ENCODE data around the gene ATP8B3. TPM values are rescaled to one million over a fixed set of nuclear protein-coding genes. Genes with fewer than 3 reads are reported as not detected.
"Not testable (repeated sequence)": the region's sequence is repeated elsewhere in the genome, so short reads cannot be mapped to it uniquely, and the experiment has no call there.

The ATP8B3 gene
- polyA plus RNA-seq, 4 donors: 0.44 to 1.0 (median 0.74) TPM

- no peak for DNase-seq (ENCODE audit: low read depth in 4 of 4, low spot score in 3 of 4)
These were observed 6.5 kb downstream of the ATP8B3 start for GRCh38 chr19:1805401-1806183.

GRCh38 chr19:1804858-1805257 lies 7.2 kb downstream of the ATP8B3 start:
- no peak for DNase-seq (ENCODE audit: low read depth in 4 of 4, low spot score in 3 of 4)

- DNase-seq (ENCODE audit: low read depth in 4 of 4, low spot score in 3 of 4): no peak
These were observed 12.3 kb downstream of the ATP8B3 start for GRCh38 chr19:1799695-1800342.

- DNase-seq (ENCODE audit: low read depth in 4 of 4, low spot score in 3 of 4): not testable (repeated sequence)
These were observed 14.8 kb downstream of the ATP8B3 start for GRCh38 chr19:1797313-1797712.

DNA sequence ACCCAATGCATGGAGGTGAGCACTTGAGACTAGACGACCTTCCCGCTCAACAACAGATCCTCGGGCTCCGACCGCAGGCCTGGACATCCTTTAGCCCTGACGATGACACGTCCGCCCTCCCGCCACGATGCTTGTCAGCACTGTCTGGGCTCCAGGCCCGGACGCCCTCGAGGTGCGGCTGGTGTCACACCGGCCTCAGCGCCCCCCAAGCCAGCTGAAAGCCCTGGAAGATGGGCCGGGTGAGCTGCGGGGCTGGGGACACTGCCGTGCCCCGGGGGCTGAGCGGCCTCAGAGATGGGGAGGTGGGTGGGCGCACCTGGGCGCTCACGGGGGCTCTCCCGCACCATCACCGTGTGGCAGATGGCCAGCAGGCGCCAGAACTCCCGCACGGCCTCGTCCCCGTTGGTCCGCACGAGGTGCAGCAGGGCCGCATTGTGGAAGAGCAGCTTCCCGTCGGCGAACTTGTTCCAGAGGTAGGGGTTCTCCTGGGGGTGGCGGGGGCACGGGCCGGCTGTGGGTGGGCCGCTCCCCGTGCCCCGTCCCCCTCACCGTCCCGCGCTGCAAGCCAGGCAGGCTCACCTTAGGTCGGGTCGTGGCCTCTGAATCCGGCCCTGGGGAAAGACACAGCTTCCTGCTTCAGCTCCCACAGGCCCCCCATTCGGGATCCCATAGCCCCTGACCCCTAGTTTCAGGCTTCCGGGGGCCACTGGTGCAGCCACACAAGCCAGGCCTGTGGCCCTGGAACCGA lies 15.5 kb downstream of the ATP8B3 start:
- no peak for DNase-seq (ENCODE audit: low read depth in 4 of 4, low spot score in 3 of 4)

DNA sequence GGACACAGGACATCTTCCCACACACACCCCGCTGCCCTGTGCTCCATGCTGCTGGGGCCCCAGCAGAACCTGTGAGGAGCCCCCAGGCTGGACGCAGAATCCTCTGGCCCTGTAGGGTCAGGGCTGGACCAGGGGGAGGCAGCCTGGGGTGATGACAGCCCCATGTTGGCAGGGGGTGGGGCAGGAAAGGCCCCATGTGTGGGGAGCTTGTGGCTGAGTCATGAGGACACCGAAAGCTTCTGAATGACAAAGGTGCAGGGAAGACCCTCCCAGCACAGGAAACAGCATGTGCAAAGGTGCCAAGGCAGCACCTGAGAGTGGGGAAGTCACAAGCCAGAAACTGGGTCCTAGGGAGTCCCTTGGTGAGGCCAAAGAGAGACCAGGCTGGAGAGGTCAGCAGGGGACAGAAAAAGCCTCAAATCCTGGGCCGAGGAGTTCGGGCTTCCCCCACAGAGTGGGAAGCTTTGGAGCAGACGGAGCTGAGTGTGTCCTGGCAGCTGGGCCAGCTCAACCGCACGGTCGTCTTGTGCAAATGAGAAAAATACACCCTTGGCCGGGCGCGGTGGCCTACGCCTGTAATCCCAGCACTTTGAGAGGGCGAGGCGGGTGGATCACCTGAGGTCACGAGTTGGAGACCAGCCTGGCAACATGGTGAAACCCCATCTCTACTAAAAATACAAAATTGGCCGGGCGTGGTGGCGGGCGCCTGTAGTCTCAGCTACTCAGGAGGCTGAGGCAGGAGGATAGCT lies 17.5 kb downstream of the ATP8B3 start:
- DNase-seq (ENCODE audit: low read depth in 4 of 4, low spot score in 3 of 4): no peak

- no peak for DNase-seq (ENCODE audit: low read depth in 4 of 4, low spot score in 3 of 4)
These were observed 20.2 kb downstream of the ATP8B3 start for GRCh38 chr19:1791879-1792278.

DNA sequence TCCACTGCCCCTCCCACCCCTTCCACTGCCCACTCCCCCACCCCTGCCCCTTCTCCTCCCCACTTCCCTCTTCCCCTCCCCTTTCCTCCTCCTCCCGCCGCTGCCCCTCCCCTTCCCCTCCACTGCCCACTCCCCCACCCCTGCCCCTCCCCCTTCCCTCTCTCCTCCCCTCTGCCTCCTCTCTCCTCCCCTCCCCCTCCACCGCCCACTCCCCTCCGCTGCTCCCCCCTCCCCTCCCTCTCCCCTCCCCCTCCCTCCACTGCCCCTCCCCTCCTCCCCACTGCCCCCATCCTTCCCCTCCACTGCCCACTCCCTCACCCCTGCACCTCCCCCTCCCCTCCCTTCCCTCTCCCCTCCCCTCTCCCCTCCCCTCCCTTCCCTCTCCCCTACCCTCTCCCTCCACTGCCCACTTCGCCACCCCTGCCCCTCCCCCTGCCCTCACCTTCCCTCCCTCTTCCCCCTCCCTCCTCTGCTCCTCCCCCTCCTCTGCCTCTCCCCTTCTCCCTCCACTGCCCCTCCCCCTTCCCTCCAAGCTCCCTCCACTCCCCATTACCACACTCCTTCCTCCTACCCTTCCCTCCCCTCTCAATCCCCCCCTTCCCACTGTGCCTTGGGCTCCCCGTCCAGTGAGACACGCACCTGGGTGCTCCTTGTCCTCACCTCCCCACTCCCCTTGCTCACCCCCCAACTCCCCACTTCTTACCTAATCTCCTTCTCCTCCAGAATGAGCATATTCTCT lies 21.9 kb downstream of the ATP8B3 start:
- no peak for DNase-seq (ENCODE audit: low read depth in 4 of 4, low spot score in 3 of 4)

DNA sequence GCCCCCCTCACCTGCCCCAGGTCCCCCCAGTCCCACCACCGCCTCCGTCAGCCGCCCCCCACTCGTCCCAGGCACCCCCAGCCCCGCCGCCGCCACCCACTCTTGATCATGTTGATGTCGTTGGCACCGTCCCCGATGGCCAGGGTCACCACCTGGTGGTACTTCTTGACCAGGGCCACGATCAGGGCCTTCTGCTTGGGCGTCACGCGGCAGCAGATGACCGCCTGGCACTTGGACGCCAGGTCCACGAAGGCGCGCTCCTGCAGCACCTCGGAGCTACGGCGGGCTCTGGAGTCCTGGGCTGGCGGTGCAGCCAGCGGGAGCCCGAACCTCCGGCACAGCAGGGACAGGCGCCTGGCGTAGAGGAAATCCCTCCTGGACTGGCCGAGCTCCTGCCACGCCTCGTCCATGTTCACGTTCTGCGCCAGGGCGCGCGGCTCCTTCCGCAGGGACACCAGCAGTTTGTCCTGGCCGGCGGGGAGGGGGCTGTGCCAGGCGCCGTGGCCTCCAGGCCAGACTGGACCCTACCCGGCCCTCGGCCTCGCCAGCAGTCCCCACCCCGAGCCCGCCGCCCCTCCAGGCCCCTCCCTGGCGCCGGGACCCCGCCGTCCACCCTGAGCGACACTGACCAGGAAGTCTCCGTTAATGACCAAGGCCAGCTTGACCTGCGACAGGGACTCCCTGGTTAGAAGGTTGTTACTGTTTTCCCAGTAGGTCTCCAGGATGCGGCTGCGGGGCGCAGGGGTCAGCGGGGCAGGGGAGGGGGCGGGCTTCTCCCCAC lies 22.6 kb downstream of the ATP8B3 start:
- DNase-seq (ENCODE audit: low read depth in 4 of 4, low spot score in 3 of 4): no peak

- no peak for DNase-seq (ENCODE audit: low read depth in 4 of 4, low spot score in 3 of 4)
These were observed 25.0 kb downstream of the ATP8B3 start for GRCh38 chr19:1787116-1787515.

GRCh38 chr19:1786668-1787067 lies 25.4 kb downstream of the ATP8B3 start:
- DNase-seq (ENCODE audit: low read depth in 4 of 4, low spot score in 3 of 4): no peak

GRCh38 chr19:1785310-1785709 lies 26.8 kb downstream of the ATP8B3 start:
- no peak for DNase-seq (ENCODE audit: low read depth in 4 of 4, low spot score in 3 of 4)

DNA sequence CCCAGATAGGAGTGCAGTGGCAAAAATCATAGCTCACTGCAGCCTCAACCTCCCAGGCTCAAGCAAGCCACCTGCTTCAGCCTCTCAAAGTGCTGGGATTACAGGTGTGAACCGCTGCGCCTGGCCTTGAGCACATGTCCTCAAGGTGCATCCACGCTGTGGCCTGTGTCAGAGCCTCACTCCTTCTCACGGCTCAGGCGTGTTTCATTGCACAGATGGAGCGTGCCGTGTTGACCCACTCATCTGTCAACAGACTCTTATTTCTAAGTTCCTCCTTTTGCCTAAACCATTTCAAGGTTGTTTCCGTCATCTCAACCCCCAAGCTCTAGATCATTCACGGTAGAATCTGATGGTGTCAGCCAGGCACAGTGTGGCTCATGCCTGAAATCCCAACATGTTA lies 28.2 kb downstream of the ATP8B3 start:
- no peak for DNase-seq (ENCODE audit: low read depth in 4 of 4, low spot score in 3 of 4)

DNA sequence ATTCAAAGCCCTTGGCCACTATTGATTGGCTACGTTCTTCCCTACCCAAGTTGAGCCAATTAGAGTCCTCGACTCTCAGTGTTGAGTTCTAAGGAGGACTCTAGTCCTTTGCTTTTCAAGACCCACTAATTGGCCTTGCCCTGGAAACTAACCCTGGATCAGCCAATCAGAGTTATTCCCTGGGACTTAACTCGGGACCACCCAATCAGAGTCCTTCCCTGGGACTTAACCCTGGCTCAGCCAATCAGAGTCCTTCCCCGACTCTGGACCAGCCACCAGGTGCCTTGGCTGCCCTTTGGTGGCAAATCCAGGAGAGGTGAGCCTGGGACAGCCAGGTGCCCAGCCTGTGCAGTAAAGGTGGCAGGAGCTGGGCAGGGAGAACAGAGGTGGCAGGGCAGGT lies 28.7 kb downstream of the ATP8B3 start:
- DNase-seq (ENCODE audit: low read depth in 4 of 4, low spot score in 3 of 4): no peak

GRCh38 chr19:1782521-1782920 lies 29.6 kb downstream of the ATP8B3 start:
- no peak for DNase-seq (ENCODE audit: low read depth in 4 of 4, low spot score in 3 of 4)

DNA sequence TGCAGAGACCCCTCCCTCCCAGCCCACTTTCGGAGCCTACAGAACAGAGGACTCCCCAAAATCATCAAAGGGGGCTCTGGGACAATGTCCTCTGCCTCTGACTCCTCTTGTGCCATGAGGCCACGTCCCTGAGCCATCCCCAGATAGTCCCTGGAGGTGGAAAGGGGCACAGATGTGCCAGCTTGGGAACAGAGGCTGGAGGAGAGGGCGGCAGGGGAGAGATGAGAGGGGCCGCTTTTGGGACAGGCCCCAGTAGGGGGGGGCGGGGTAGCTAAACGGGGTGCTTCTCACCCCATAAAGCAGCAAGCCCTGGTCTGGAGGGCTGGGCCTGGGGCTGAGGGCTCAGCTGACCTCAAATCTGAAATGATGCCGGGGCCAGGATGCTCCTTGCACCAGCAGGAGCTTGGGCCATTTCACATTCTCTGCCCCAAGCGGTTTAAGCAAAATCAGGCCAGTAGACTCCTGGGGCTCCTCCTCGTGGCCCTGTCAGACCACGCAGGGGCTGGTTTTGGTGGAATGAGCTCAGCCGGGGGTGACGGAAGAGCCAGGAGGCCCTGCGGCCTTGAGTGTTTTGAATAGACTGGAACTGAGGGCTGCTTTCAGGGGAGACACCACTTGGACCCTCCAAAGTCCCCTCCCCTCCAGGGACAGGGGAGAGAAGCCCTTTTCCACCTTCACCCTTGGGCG lies 31.7 kb downstream of the ATP8B3 start:
- DNase-seq (ENCODE audit: low read depth in 4 of 4, low spot score in 3 of 4): no peak

DNA sequence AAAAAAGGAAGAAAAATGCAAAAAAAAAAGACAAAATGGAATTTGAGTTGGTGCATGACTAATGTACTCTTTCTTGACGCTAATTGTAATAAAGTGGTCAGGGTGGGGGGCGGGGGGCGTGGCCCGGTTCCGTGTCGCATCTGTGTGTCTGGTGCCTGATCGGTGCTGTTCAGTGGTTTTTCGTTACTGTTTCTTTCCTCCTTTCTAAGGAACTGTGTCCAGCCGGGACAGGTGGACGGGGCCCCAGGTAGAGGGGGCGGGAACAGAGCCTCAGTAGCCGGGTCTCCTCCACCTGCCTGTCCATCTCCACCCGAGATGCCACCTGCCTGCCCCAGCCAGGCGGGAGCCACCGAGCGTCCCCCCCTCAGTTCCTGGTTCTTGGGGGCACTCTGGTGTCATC lies 32.5 kb downstream of the ATP8B3 start:
- DNase-seq (ENCODE audit: low read depth in 4 of 4, low spot score in 3 of 4): no peak

DNA sequence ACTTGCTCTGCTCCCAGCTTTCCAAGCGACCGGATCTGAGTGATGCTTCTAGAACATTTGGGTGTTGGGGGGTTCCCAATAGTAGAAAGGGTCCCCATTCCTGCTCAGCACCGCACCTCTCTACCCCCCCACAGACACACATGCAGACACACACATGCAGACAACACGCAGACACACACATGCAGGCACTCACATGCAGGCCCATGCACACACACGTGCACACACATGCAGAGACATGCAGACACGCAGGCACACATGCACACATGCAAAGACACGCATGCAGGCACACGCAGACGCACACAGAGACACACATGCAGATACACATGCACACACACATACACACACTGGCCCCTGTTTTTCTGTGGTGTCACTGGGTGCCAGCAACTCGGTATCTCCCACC lies 34.9 kb downstream of the ATP8B3 start:
- DNase-seq (ENCODE audit: low read depth in 4 of 4, low spot score in 3 of 4): no peak

- DNase-seq (ENCODE audit: low read depth in 4 of 4, low spot score in 3 of 4): no peak
These were observed 35.4 kb downstream of the ATP8B3 start for GRCh38 chr19:1776606-1777147.
